HL-60 (cell line): ENCODE data around the gene LRRC7.

ENCODE experiments used
- DNase-seq, 2 experiments: peaks; one replicate each; pipeline ENCODE4 v3.0.0-alpha.2; 2010 to 2020; ENCODE audit warnings: low read depth in 1 of 2, low spot score in 1 of 2
- H3K27ac ChIP-seq: fragments of 250-450 bp; sonication (Bioruptor Pico); replicated peaks from 2 replicates; pipeline ENCODE4 v1.5.1; 2020; ENCODE audit warnings: mild to moderate bottlenecking, moderate library complexity
- H3K27me3 ChIP-seq: fragments of 250-450 bp; sonication (Bioruptor Pico); 2 replicates; pipeline ENCODE4 v1.5.1; 2021; ENCODE audit warnings: mild to moderate bottlenecking, moderate library complexity; ENCODE audit not compliant: insufficient read depth, poor library complexity, severe bottlenecking
- H3K4me3 ChIP-seq: replicated peaks from 2 replicates; pipeline ENCODE4 v1.5.1; 2011; ENCODE audit warnings: mild to moderate bottlenecking, control low read depth, low read length; ENCODE audit not compliant: insufficient read depth
- CTCF ChIP-seq: IDR thresholded peaks from one replicate; pipeline ENCODE4 v1.5.1; 2011; ENCODE audit warnings: low read length, control low read depth, inconsistent platforms; ENCODE audit not compliant: insufficient read depth
- GABPA ChIP-seq: IDR thresholded peaks from 2 replicates; pipeline ENCODE4 v1.6.1; 2012; ENCODE audit warnings: low read depth
- POLR2AphosphoS5 ChIP-seq: IDR thresholded peaks from 2 replicates; pipeline ENCODE4 v1.6.1; 2012; ENCODE audit warnings: low read depth
- REST ChIP-seq: IDR thresholded peaks from 2 replicates; pipeline ENCODE4 v1.6.1; 2012; ENCODE audit warnings: low read depth; ENCODE audit not compliant: insufficient replicate concordance
- SPI1 ChIP-seq: IDR thresholded peaks from 2 replicates; pipeline ENCODE4 v1.6.1; 2012; ENCODE audit warnings: low read depth, mild to moderate bottlenecking, borderline replicate concordance

Gene LRRC7

GRCh38 chr1:69570356-69570755, 2.6 kb downstream of the LRRC7 start:
- Histone ChIP-seq H3K4me3 (no peak overlapping the region), H3K27me3 (peaks cover 30% of the 10 kb centered on the region)
- DNase-seq, result no peak

GRCh38 chr1:69572921-69573320, 5.2 kb downstream of the LRRC7 start:
- no peak for DNase-seq
- Histone ChIP-seq H3K27me3 (peaks cover 12% of the 10 kb centered on the region), H3K4me3 (no peak overlapping the region), H3K27ac (no peak overlapping the region)
- TF ChIP-seq CTCF, result no peak
- TF ChIP-seq REST, result no peak
- TF ChIP-seq SPI1, result no peak
- TF ChIP-seq GABPA, result no peak
- TF ChIP-seq POLR2AphosphoS5, result no peak

More at GRCh38 chr1:69570356-69570755, 2.6 kb downstream of the LRRC7 start:
- no peak for TF ChIP-seq REST
- TF ChIP-seq GABPA, result no peak
- no peak for TF ChIP-seq CTCF
- TF ChIP-seq SPI1, result no peak
- no peak overlapping the region for H3K27ac ChIP-seq

GRCh38 chr1:69573911-69574310, 6.2 kb downstream of the LRRC7 start:
- DNase-seq, result no peak
- Histone ChIP-seq H3K27ac (no peak overlapping the region), H3K4me3 (no peak overlapping the region), H3K27me3 (peaks cover 8% of the 10 kb centered on the region)
- TF ChIP-seq GABPA (no peak), REST (no peak), POLR2AphosphoS5 (no peak), SPI1 (no peak), CTCF (no peak)
